ENCODE measurements around the gene HSPE1. TPM values are rescaled to one million over a fixed set of nuclear protein-coding genes. Genes with fewer than 3 reads are reported as not detected.
"Not testable (repeated sequence)": the region's sequence is repeated elsewhere in the genome, so short reads cannot be mapped to it uniquely, and the experiment has no call there.

HSPE1 gene
- total RNA-seq, 2 experiments from 2014 or later = 50.8 to 56.2 TPM

GRCh38 chr2:197477797-197478196 is 22.4 kb upstream of the HSPE1 start:
- Histone ChIP-seq H3K9me3 (ENCODE audit: control insufficient read depth in 1 of 2, insufficient read depth in 1 of 2, low read length in 2 of 2) (peaks cover 6 to 10% of the 10 kb centered on the region in 2 experiments), H3K27me3 (ENCODE audit: control insufficient read depth in 1 of 2, insufficient read depth in 2 of 2, low read length in 2 of 2) (no peaks in the 10 kb centered on the region), H3K4me1 (ENCODE audit: insufficient read depth, low read length) (no peaks in the 10 kb centered on the region), H3K36me3 (ENCODE audit: insufficient read depth, low read length) (peaks cover 63% of the 10 kb centered on the region), H3K4me3 (ENCODE audit: low read length) (no peak overlapping the region), H3K27ac (ENCODE audit: low read depth in 1 of 2, low read length in 2 of 2) (no peak overlapping the region)
- POLR2A ChIA-PET = no interaction called here
- intact Hi-C loops (cut with DNase I, micrococcal nuclease) = no loop called here
- H3K36me3 Mint-ChIP-seq (ENCODE audit: low read depth) = peaks cover 84% of the 10 kb centered on the region
- no peaks in the 10 kb centered on the region for H3K9me3 Mint-ChIP-seq
- no peaks in the 10 kb centered on the region for H3K27me3 Mint-ChIP-seq
- H3K4me1 Mint-ChIP-seq (ENCODE audit: low read depth) = no peaks in the 10 kb centered on the region
- DNase-seq (no peak), ATAC-seq (ENCODE audit: poor library complexity) (no peak)
- CTCF ChIA-PET = no interaction called here
- no peak for TF ChIP-seq CTCF (IDR thresholded peaks at IDR 0.05)
- no peak overlapping the region for H3K4me3 Mint-ChIP-seq
- H3K27ac Mint-ChIP-seq = no peak overlapping the region

- Mint-ChIP-seq H3K9me3 (peaks cover 3% of the 10 kb centered on the region), H3K4me1 (ENCODE audit: low read depth) (no peaks in the 10 kb centered on the region), H3K36me3 (ENCODE audit: low read depth) (peaks cover 82% of the 10 kb centered on the region), H3K27me3 (no peaks in the 10 kb centered on the region), H3K4me3 (no peak overlapping the region), H3K27ac (no peak overlapping the region)
- CTCF ChIA-PET = interaction anchor here (1.4 kb wide), 1 partner anchor 15 kb away, joined by 3 read pairs; no protein-coding TSS in a partner anchor
- no peak for TF ChIP-seq CTCF (IDR thresholded peaks at IDR 0.05)
- DNase-seq = no peak
- H3K4me3 ChIP-seq (ENCODE audit: low read length) = no peak overlapping the region
- H3K36me3 ChIP-seq (ENCODE audit: insufficient read depth, low read length) = peaks cover 43% of the 10 kb centered on the region
- no peaks in the 10 kb centered on the region for H3K27me3 ChIP-seq (ENCODE audit: control insufficient read depth in 1 of 2, insufficient read depth in 2 of 2, low read length in 2 of 2)
- no peak overlapping the region for H3K27ac ChIP-seq (ENCODE audit: low read depth in 1 of 2, low read length in 2 of 2)
- H3K9me3 ChIP-seq (ENCODE audit: control insufficient read depth in 1 of 2, insufficient read depth in 1 of 2, low read length in 2 of 2) = peaks cover 17 to 21% of the 10 kb centered on the region in 2 experiments
- intact Hi-C loops (cut with DNase I, micrococcal nuclease) = no loop called here
- H3K4me1 ChIP-seq (ENCODE audit: insufficient read depth, low read length) = no peaks in the 10 kb centered on the region
- POLR2A ChIA-PET = no interaction called here
- no peak for ATAC-seq (ENCODE audit: poor library complexity)
These were observed 19.8 kb upstream of the HSPE1 start for GRCh38 chr2:197480165-197481036.

- POLR2A ChIA-PET = interaction anchor here (1.9 kb wide), 1 partner anchor 16 kb away, joined by 5 read pairs; the partner anchor contains the start of genes HSPD1 and HSPE1
- H3K27ac Mint-ChIP-seq; H3K4me1 Mint-ChIP-seq (ENCODE audit: low read depth); H3K27me3 Mint-ChIP-seq; intact Hi-C loops (cut with DNase I, micrococcal nuclease); H3K4me3 ChIP-seq (ENCODE audit: low read length); DNase-seq; H3K9me3 Mint-ChIP-seq; H3K4me1 ChIP-seq (ENCODE audit: insufficient read depth, low read length); H3K27ac ChIP-seq (ENCODE audit: low read depth in 1 of 2, low read length in 2 of 2); ATAC-seq (ENCODE audit: poor library complexity); H3K4me3 Mint-ChIP-seq; H3K27me3 ChIP-seq (ENCODE audit: control insufficient read depth in 1 of 2, insufficient read depth in 2 of 2, low read length in 2 of 2): not testable (repeated sequence)
- peaks cover 92% of the 10 kb centered on the region for H3K36me3 Mint-ChIP-seq (ENCODE audit: low read depth)
- CTCF ChIA-PET = interaction anchor here (1.0 kb wide), 1 partner anchor 296 kb away, joined by 4 read pairs; no protein-coding TSS in a partner anchor
- peaks cover 41% of the 10 kb centered on the region for H3K36me3 ChIP-seq (ENCODE audit: insufficient read depth, low read length)
- peaks cover 17 to 21% of the 10 kb centered on the region in 2 experiments for H3K9me3 ChIP-seq (ENCODE audit: control insufficient read depth in 1 of 2, insufficient read depth in 1 of 2, low read length in 2 of 2)
These were observed 15.9 kb upstream of the HSPE1 start for GRCh38 chr2:197484248-197484647.
